ENCODE results near the gene EPHB1.

The EPHB1 gene

DNA sequence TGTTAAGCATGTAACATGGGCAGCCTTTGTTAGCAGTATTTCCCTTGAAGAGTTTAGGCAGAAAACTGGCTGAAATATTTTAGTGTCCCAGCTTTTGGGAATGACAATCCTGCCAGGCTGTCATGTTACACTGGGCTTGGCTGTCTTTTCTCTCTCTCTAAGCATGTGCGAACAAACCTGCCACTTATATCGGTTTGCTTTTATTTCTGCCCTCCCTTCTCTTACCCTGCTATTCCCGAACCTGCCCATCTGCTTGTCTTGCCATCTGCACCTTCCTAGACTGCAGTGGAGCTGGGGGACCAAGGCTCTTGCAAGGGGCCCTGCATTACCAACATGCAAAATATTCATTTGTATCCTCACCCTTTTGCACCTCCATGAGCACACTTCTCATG lies 339.6 kb downstream of the EPHB1 start:
- no peak for DNase-seq (ENCODE audit: low spot score in 2 of 2)
- H3K27me3 ChIP-seq (ENCODE audit: low read depth): no peaks in the 10 kb centered on the region
- H3K4me1 ChIP-seq: no peaks in the 10 kb centered on the region
- H3K9me3 ChIP-seq: no peaks in the 10 kb centered on the region
- in situ Hi-C loops (cut with MboI; ENCODE audit: low sequenced_read_pairs): no loop called here
- H3K4me3 ChIP-seq: no peak overlapping the region
- no peaks in the 10 kb centered on the region for H3K36me3 ChIP-seq (replicated peaks)

- Histone ChIP-seq H3K27me3 (ENCODE audit: low read depth) (no peaks in the 10 kb centered on the region), H3K36me3 (replicated peaks) (no peaks in the 10 kb centered on the region), H3K9me3 (no peaks in the 10 kb centered on the region), H3K4me3 (no peak overlapping the region), H3K4me1 (no peaks in the 10 kb centered on the region)
- in situ Hi-C loops (cut with MboI; ENCODE audit: low sequenced_read_pairs): no loop called here
- DNase-seq (ENCODE audit: low spot score in 2 of 2): no peak
Observed at GRCh38 chr3:135135445-135135844, 340.4 kb downstream of the EPHB1 start.

- H3K27me3 ChIP-seq (ENCODE audit: low read depth): no peaks in the 10 kb centered on the region
- in situ Hi-C loops (cut with MboI; ENCODE audit: low sequenced_read_pairs): no loop called here
- no peak for DNase-seq (ENCODE audit: low spot score in 2 of 2)
- H3K36me3 ChIP-seq (replicated peaks): no peaks in the 10 kb centered on the region
- no peaks in the 10 kb centered on the region for H3K4me1 ChIP-seq
- H3K4me3 ChIP-seq: no peak overlapping the region
- H3K9me3 ChIP-seq: no peaks in the 10 kb centered on the region
Observed at GRCh38 chr3:135136361-135137100, 341.5 kb downstream of the EPHB1 start.

DNA sequence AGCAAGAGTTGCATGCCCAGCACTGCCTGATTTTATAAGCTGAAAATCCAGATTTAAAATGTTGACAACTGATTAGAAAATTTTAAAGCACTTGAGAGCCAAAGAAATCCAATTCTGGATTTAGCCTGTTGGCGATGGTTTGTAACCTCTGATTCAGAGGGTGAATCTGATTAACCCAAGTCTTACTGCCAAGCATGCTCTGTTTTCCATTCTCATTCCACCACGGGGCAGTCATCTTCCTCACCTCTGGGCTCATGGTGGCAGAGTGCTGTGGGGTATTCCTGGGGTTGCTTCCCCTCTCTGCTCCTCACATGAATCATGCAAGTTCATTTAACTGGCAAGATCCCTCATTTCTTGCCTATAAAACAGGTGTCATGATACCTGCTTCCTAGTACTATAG lies 342.2 kb downstream of the EPHB1 start:
- no peak overlapping the region for H3K4me3 ChIP-seq
- in situ Hi-C loops (cut with MboI; ENCODE audit: low sequenced_read_pairs): no loop called here
- no peaks in the 10 kb centered on the region for H3K36me3 ChIP-seq (replicated peaks)
- no peaks in the 10 kb centered on the region for H3K9me3 ChIP-seq
- no peaks in the 10 kb centered on the region for H3K4me1 ChIP-seq
- no peak for DNase-seq (ENCODE audit: low spot score in 2 of 2)
- H3K27me3 ChIP-seq (ENCODE audit: low read depth): no peaks in the 10 kb centered on the region

- in situ Hi-C loops (cut with MboI; ENCODE audit: low sequenced_read_pairs): no loop called here
- Histone ChIP-seq H3K27me3 (ENCODE audit: low read depth) (no peaks in the 10 kb centered on the region), H3K9me3 (no peaks in the 10 kb centered on the region), H3K4me3 (no peak overlapping the region), H3K36me3 (replicated peaks) (no peaks in the 10 kb centered on the region), H3K4me1 (no peaks in the 10 kb centered on the region)
- no peak for DNase-seq (ENCODE audit: low spot score in 2 of 2)
Observed at GRCh38 chr3:135138776-135139175, 343.7 kb downstream of the EPHB1 start.

DNA sequence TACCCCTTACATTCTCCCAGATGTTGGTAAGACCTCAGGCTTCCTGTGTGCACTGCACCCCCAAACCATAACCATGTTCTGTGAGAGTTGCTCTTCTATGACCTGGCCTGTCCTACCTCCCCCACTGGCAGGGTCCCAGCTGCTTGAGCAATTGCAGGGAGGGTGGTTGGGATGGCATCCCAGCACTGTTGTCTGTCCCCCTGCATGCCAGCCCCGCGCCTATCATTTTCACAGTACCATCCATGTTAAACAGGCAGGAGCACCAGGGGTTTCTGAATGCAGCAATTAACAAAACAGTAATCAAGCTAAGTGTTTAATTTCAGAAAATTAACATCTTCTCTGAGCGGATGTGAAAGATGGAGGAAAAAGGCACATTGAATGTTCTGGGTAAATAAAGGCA lies 345.5 kb downstream of the EPHB1 start:
- Histone ChIP-seq H3K27me3 (ENCODE audit: low read depth) (no peaks in the 10 kb centered on the region), H3K36me3 (replicated peaks) (no peaks in the 10 kb centered on the region), H3K4me3 (no peak overlapping the region), H3K9me3 (no peaks in the 10 kb centered on the region), H3K4me1 (no peaks in the 10 kb centered on the region)
- in situ Hi-C loops (cut with MboI; ENCODE audit: low sequenced_read_pairs): no loop called here
- DNase-seq (ENCODE audit: low spot score in 2 of 2): no peak

DNA sequence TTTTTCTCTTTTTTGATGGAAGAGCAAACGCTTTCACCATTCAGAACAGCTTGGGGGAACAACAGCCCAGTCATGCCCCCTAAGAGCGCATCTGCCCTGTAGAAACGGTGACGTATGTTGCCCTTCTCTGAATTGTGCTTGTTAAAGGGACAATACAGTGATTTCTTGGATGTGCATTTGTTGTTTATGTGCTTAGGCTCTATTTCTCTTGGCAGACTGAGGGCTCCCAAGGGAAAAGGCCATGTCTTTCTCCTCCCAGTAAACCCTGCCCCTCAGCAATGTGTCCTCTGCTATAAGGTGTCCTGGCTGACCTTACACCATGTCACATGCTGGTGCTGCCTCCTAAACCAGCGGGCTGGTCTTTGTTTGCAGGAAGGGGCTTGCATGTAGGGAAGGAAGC lies 346.1 kb downstream of the EPHB1 start:
- H3K27me3 ChIP-seq (ENCODE audit: low read depth): no peaks in the 10 kb centered on the region
- no peak overlapping the region for H3K4me3 ChIP-seq
- no peak for DNase-seq (ENCODE audit: low spot score in 2 of 2)
- no peaks in the 10 kb centered on the region for H3K4me1 ChIP-seq
- H3K36me3 ChIP-seq (replicated peaks): no peaks in the 10 kb centered on the region
- no peaks in the 10 kb centered on the region for H3K9me3 ChIP-seq
- in situ Hi-C loops (cut with MboI; ENCODE audit: low sequenced_read_pairs): no loop called here

- H3K36me3 ChIP-seq (replicated peaks): no peaks in the 10 kb centered on the region
- no peak for DNase-seq (ENCODE audit: low spot score in 2 of 2)
- no peak overlapping the region for H3K4me3 ChIP-seq
- H3K9me3 ChIP-seq: no peaks in the 10 kb centered on the region
- no peaks in the 10 kb centered on the region for H3K4me1 ChIP-seq
- H3K27me3 ChIP-seq (ENCODE audit: low read depth): no peaks in the 10 kb centered on the region
- in situ Hi-C loops (cut with MboI; ENCODE audit: low sequenced_read_pairs): no loop called here
Observed at GRCh38 chr3:135141672-135142071, 346.6 kb downstream of the EPHB1 start.

- Histone ChIP-seq H3K9me3 (no peaks in the 10 kb centered on the region), H3K4me3 (no peak overlapping the region), H3K36me3 (replicated peaks) (no peaks in the 10 kb centered on the region), H3K4me1 (no peaks in the 10 kb centered on the region), H3K27me3 (ENCODE audit: low read depth) (no peaks in the 10 kb centered on the region)
- in situ Hi-C loops (cut with MboI; ENCODE audit: low sequenced_read_pairs): no loop called here
- no peak for DNase-seq (ENCODE audit: low spot score in 2 of 2)
Observed at GRCh38 chr3:135142530-135142929, 347.5 kb downstream of the EPHB1 start.

DNA sequence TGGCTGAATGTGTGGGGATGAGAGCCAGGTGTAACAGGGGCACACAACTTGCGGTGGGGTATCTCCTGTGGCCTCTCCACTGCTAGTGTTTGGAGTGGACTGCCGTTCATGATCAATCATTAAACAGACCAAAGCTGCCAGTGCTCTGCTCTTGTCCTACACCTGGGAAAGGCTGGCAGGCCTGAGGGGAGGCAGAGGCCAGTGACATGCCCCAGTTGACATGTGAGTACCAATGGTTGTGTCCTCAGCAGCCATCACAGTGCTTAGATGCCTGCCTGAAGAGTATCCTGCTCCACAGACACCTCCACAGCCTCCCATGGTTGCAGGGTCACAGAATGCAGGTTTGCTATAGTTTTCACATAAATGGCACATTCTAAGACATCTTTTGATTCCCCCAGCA lies 348.4 kb downstream of the EPHB1 start:
- Histone ChIP-seq H3K27me3 (ENCODE audit: low read depth) (no peaks in the 10 kb centered on the region), H3K36me3 (replicated peaks) (no peaks in the 10 kb centered on the region), H3K4me3 (no peak overlapping the region), H3K9me3 (no peaks in the 10 kb centered on the region), H3K4me1 (no peaks in the 10 kb centered on the region)
- DNase-seq (ENCODE audit: low spot score in 2 of 2): no peak
- in situ Hi-C loops (cut with MboI; ENCODE audit: low sequenced_read_pairs): no loop called here

DNA sequence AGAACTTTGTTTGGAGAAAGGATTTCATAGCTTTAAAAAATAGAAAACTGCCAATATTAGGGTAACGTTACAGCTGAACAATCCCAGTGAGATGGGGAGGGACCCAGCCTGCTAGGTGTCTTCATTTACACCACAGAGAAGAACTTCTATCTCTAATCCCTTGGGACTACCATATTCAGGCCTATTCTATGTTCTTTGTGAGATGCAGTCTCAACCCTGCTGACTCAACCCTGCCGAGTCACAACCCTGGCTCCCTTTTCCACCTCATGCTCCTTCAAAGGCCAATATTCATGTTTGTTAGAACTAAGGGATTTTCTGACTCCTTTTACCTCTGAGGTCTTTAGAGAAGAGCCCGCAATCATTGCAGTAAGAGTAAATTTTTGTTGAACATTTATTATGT lies 350.5 kb downstream of the EPHB1 start:
- no peaks in the 10 kb centered on the region for H3K4me1 ChIP-seq
- no peak overlapping the region for H3K4me3 ChIP-seq
- H3K9me3 ChIP-seq: no peaks in the 10 kb centered on the region
- DNase-seq (ENCODE audit: low spot score in 2 of 2): no peak
- H3K36me3 ChIP-seq (replicated peaks): no peaks in the 10 kb centered on the region
- in situ Hi-C loops (cut with MboI; ENCODE audit: low sequenced_read_pairs): no loop called here
- H3K27me3 ChIP-seq (ENCODE audit: low read depth): no peaks in the 10 kb centered on the region

GRCh38 chr3:135147657-135148056 lies 352.6 kb downstream of the EPHB1 start:
- no peaks in the 10 kb centered on the region for H3K9me3 ChIP-seq
- no peaks in the 10 kb centered on the region for H3K4me1 ChIP-seq
- H3K36me3 ChIP-seq (replicated peaks): no peaks in the 10 kb centered on the region
- in situ Hi-C loops (cut with MboI; ENCODE audit: low sequenced_read_pairs): no loop called here
- no peak for DNase-seq (ENCODE audit: low spot score in 2 of 2)
- no peaks in the 10 kb centered on the region for H3K27me3 ChIP-seq (ENCODE audit: low read depth)
- no peak overlapping the region for H3K4me3 ChIP-seq

DNA sequence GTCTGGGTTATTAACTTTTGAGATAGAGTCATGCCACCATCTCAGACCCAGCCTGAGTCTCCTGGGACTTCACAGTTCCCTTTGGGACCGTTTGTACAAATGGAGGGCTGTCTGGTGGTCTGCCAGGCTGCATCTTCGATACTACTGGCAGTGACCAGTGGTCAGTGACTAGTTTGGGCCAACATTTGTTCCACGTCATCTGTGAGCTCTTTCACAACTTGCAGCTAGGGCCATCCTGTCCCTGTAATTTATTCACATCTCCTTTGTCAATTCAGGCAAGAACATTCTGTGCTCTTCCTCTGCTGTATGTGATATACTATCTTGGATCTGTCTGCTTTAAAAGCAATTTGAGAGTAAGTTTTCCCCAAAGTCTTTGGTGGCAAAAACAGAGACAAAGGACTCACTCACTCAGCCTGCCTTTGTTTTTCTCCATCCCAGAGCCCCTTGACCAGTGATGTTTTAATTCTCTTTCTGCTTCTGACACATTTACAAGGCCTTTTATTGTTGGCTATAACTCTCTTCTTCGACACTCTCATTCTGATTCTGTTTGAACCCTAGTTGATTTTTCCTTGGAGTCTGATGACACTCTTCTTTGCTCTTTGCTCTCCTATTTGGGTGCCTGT lies 353.4 kb downstream of the EPHB1 start:
- no peaks in the 10 kb centered on the region for H3K36me3 ChIP-seq (replicated peaks)
- H3K4me1 ChIP-seq: no peaks in the 10 kb centered on the region
- in situ Hi-C loops (cut with MboI; ENCODE audit: low sequenced_read_pairs): no loop called here
- no peak for DNase-seq (ENCODE audit: low spot score in 2 of 2)
- H3K27me3 ChIP-seq (ENCODE audit: low read depth): no peaks in the 10 kb centered on the region
- H3K9me3 ChIP-seq: no peaks in the 10 kb centered on the region
- no peak overlapping the region for H3K4me3 ChIP-seq

GRCh38 chr3:135149707-135150681 lies 354.9 kb downstream of the EPHB1 start:
- H3K9me3 ChIP-seq: no peaks in the 10 kb centered on the region
- no peaks in the 10 kb centered on the region for H3K36me3 ChIP-seq (replicated peaks)
- in situ Hi-C loops (cut with MboI; ENCODE audit: low sequenced_read_pairs): no loop called here
- no peak overlapping the region for H3K4me3 ChIP-seq
- no peaks in the 10 kb centered on the region for H3K27me3 ChIP-seq (ENCODE audit: low read depth)
- no peak for DNase-seq (ENCODE audit: low spot score in 2 of 2)
- H3K4me1 ChIP-seq: no peaks in the 10 kb centered on the region
